Type B pancreatic cell (in vitro differentiated cells): ENCODE measurements around the gene ABCG8. TPM values are rescaled to one million over a fixed set of nuclear protein-coding genes. Genes with fewer than 3 reads are reported as not detected.

Source experiments
- DNase-seq: peaks from one replicate; pipeline ENCODE4 v3.0.0; 2021; ENCODE audit warnings: mixed read lengths; ENCODE audit not compliant: unreplicated experiment; ENCODE audit errors: extremely low spot score
- H3K27ac Mint-ChIP-seq: 2 replicates; pipeline ENCODE4 v1.8.0; 2021; ENCODE audit warnings: mild to moderate bottlenecking, mixed read lengths
- H3K27me3 Mint-ChIP-seq: 2 replicates; pipeline ENCODE4 v1.8.0; 2021; ENCODE audit warnings: mixed read lengths
- H3K36me3 Mint-ChIP-seq: 2 replicates; pipeline ENCODE4 v1.8.0; 2021; ENCODE audit warnings: mixed read lengths
- H3K4me1 Mint-ChIP-seq: one replicate; pipeline ENCODE4 v1.8.0; 2021; ENCODE audit warnings: mixed read lengths; ENCODE audit not compliant: unreplicated experiment
- H3K4me3 Mint-ChIP-seq: 2 replicates; pipeline ENCODE4 v1.8.0; 2021; ENCODE audit warnings: mild to moderate bottlenecking, mixed read lengths
- H3K9me3 Mint-ChIP-seq: 2 replicates; pipeline ENCODE4 v1.8.0; 2021; ENCODE audit warnings: mixed read lengths
- total RNA-seq: library from RNA; stranded (reverse); gene quantifications from 2 replicates; pipeline ENCODE4 v1.2.1, GENCODE V29; 2021; ENCODE audit warnings: low replicate concordance
- TF ChIP-seq, protein P1 (sequence below): fragments of 200-600 bp; sonication (generic); conservative IDR thresholded peaks from 2 replicates; pipeline ENCODE4 v1.5.0; 2021; ENCODE audit warnings: antibody characterized with exemption, mild to moderate bottlenecking

ABCG8 gene
- total RNA-seq, 1 donor from 2014 or later = not detected

DNA sequence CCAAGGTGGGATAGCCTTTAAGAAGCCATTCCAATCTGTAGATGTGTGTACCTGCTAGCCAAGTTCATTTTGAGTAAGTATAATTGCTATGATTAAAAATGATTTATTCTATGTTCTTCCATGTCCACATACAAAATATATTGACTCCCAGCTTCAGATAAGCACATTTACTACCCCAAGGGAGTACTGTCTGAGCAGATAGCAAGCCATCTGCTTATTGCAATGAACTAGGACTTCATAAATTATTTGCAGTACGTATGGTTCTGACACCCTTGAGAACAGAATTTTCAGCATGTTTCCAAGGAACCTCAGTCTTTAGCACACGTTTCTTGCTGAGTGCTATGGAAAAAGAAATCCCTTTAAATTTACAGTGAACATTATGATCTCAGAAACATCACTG is 28.3 kb upstream of the ABCG8 start:
- Mint-ChIP-seq H3K36me3 (peaks cover 5% of the 10 kb centered on the region), H3K9me3 (no peaks in the 10 kb centered on the region), H3K4me1 (no peaks in the 10 kb centered on the region), H3K4me3 (no peak overlapping the region), H3K27ac (no peak overlapping the region), H3K27me3 (no peaks in the 10 kb centered on the region)
- TF ChIP-seq, protein P1, sequence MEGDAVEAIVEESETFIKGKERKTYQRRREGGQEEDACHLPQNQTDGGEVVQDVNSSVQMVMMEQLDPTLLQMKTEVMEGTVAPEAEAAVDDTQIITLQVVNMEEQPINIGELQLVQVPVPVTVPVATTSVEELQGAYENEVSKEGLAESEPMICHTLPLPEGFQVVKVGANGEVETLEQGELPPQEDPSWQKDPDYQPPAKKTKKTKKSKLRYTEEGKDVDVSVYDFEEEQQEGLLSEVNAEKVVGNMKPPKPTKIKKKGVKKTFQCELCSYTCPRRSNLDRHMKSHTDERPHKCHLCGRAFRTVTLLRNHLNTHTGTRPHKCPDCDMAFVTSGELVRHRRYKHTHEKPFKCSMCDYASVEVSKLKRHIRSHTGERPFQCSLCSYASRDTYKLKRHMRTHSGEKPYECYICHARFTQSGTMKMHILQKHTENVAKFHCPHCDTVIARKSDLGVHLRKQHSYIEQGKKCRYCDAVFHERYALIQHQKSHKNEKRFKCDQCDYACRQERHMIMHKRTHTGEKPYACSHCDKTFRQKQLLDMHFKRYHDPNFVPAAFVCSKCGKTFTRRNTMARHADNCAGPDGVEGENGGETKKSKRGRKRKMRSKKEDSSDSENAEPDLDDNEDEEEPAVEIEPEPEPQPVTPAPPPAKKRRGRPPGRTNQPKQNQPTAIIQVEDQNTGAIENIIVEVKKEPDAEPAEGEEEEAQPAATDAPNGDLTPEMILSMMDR = no peak
- no peak for DNase-seq

DNA sequence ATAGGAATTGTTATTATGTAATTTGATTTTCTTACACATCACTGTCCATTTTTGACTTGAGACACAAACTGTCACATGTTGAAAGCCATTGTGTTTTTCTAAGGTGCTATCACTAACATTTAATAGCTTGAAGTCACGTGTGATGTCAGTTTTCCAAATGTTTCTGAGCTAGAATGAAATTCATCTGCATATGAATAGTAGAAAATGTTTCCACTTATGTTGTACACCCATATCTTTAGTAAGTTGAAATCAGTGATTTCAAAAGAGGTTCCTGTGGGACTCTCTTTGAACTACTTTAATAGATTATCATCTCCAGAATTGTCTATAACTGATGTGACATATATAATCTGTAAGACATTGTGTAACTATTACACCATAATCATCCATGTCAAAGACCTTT is 27.9 kb upstream of the ABCG8 start:
- no peak for DNase-seq
- H3K27me3 Mint-ChIP-seq = no peaks in the 10 kb centered on the region
- no peak overlapping the region for H3K27ac Mint-ChIP-seq
- no peak overlapping the region for H3K4me3 Mint-ChIP-seq
- TF ChIP-seq, protein P1 = no peak
- H3K9me3 Mint-ChIP-seq = no peaks in the 10 kb centered on the region
- H3K36me3 Mint-ChIP-seq = peaks cover 6% of the 10 kb centered on the region
- H3K4me1 Mint-ChIP-seq = no peaks in the 10 kb centered on the region

DNA sequence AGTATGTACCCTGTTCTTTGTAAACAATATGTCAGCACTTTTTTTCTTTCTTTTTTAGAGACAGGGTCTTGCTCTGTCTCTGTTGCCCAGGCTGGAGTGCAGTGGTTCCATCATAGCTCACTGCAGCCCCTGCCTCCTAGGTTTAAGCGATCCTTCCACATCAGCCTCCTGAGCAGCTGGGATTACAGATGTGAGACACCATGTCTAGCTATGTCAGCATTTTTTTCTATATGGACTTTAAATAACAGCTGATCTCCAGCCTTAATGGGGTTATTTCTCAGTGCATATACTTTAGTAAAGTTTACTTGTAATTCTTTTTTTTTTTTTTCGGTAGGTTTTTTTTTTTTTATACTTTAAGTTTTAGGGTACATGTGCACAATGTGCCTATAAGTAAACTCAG is 26.8 kb upstream of the ABCG8 start:
- TF ChIP-seq, protein P1 = no peak
- H3K27ac Mint-ChIP-seq = no peak overlapping the region
- no peak overlapping the region for H3K4me3 Mint-ChIP-seq

DNA sequence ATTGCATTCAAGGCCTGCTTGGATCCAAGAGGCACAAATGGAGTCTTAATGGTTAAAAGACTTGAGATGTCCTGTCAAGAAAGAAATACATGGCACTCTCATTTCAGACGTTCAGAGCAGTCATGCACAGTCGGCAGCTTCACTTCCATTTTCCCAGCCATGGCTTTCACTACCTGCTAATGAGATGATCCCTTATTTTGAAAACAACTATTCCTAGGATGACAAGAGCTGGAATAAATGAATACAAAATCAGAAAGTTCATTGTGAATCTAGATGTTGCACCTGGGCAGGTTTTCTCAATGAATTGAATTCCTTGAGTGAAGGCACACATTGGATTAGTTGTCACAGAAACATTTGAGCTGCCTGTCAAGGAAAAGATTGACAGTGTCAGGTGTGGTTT is 25.8 kb upstream of the ABCG8 start:
- Mint-ChIP-seq H3K4me1 (no peaks in the 10 kb centered on the region), H3K27me3 (no peaks in the 10 kb centered on the region), H3K27ac (no peak overlapping the region), H3K36me3 (peaks cover 10% of the 10 kb centered on the region), H3K4me3 (no peak overlapping the region), H3K9me3 (no peaks in the 10 kb centered on the region)
- TF ChIP-seq, protein P1 = no peak
- no peak for DNase-seq

More for the DNA sequence above, 26.8 kb upstream of the ABCG8 start:
- Mint-ChIP-seq H3K27me3 (no peaks in the 10 kb centered on the region), H3K9me3 (no peaks in the 10 kb centered on the region), H3K4me1 (no peaks in the 10 kb centered on the region), H3K36me3 (peaks cover 10% of the 10 kb centered on the region)
- no peak for DNase-seq

DNA sequence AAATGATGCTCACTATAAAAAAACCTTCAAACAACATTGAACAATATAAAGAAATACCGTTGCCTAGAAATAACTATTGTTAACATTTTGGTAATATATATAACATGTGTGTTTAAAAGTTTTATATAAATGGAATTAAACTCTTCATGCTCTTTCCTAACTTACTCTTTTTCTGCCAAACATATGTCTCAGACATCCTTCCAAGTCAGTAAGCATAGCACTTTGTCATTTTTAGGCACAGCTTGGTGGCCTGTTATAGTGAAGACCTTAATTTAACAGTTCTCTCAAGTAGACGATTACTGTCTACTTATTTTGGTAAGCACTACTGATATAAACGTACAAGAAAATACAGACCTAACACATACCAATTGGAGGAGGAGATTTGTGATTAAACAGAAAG is 24.1 kb upstream of the ABCG8 start:
- no peak overlapping the region for H3K27ac Mint-ChIP-seq
- H3K9me3 Mint-ChIP-seq = no peaks in the 10 kb centered on the region
- DNase-seq = no peak
- TF ChIP-seq, protein P1 = no peak
- H3K36me3 Mint-ChIP-seq = peaks cover 10% of the 10 kb centered on the region
- H3K27me3 Mint-ChIP-seq = no peaks in the 10 kb centered on the region
- no peak overlapping the region for H3K4me3 Mint-ChIP-seq
- no peaks in the 10 kb centered on the region for H3K4me1 Mint-ChIP-seq

DNA sequence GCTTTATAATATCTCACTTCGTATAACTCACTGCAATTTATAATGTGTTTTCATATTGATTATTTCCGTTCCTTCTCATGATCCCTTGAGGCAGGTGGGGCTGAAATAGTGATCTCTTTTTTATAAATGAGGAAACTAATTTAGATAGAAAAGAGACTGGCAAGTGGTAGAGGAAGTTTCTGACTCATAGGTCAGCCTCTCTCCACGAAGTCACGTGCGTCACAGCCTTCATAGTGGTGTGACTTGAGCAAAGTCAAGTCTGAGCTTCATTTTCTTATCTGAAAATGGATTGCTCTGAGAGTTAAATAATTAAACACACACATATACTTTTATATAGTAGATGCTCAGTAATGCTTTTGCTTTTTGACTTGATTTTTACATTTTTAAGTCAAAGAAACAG is 20.0 kb upstream of the ABCG8 start:
- peaks cover 10% of the 10 kb centered on the region for H3K36me3 Mint-ChIP-seq
- H3K4me1 Mint-ChIP-seq = no peaks in the 10 kb centered on the region
- H3K9me3 Mint-ChIP-seq = no peaks in the 10 kb centered on the region
- TF ChIP-seq, protein P1 = no peak
- no peak overlapping the region for H3K4me3 Mint-ChIP-seq
- DNase-seq = no peak
- no peak overlapping the region for H3K27ac Mint-ChIP-seq
- H3K27me3 Mint-ChIP-seq = peaks cover 14% of the 10 kb centered on the region
